HL-60 (cell line): ENCODE data around the gene C20orf96.

Source experiments
- DNase-seq, 2 experiments: peaks; one replicate each; pipeline ENCODE4 v3.0.0-alpha.2; 2010 to 2020; ENCODE audit warnings: low read depth in 1 of 2, low spot score in 1 of 2
- H3K27ac ChIP-seq: fragments of 250-450 bp; sonication (Bioruptor Pico); replicated peaks from 2 replicates; pipeline ENCODE4 v1.5.1; 2020; ENCODE audit warnings: mild to moderate bottlenecking, moderate library complexity
- H3K27me3 ChIP-seq: fragments of 250-450 bp; sonication (Bioruptor Pico); 2 replicates; pipeline ENCODE4 v1.5.1; 2021; ENCODE audit warnings: mild to moderate bottlenecking, moderate library complexity; ENCODE audit not compliant: insufficient read depth, poor library complexity, severe bottlenecking
- H3K4me3 ChIP-seq: replicated peaks from 2 replicates; pipeline ENCODE4 v1.5.1; 2011; ENCODE audit warnings: mild to moderate bottlenecking, control low read depth, low read length; ENCODE audit not compliant: insufficient read depth
- GABPA ChIP-seq: IDR thresholded peaks from 2 replicates; pipeline ENCODE4 v1.6.1; 2012; ENCODE audit warnings: low read depth
- POLR2AphosphoS5 ChIP-seq: IDR thresholded peaks from 2 replicates; pipeline ENCODE4 v1.6.1; 2012; ENCODE audit warnings: low read depth
- SPI1 ChIP-seq: IDR thresholded peaks from 2 replicates; pipeline ENCODE4 v1.6.1; 2012; ENCODE audit warnings: low read depth, mild to moderate bottlenecking, borderline replicate concordance
- TF ChIP-seq, protein P1 (sequence below): IDR thresholded peaks from one replicate; pipeline ENCODE4 v1.5.1; 2011; ENCODE audit warnings: low read length, control low read depth, inconsistent platforms; ENCODE audit not compliant: insufficient read depth
- TF ChIP-seq, protein P2 (sequence below): IDR thresholded peaks from 2 replicates; pipeline ENCODE4 v1.6.1; 2012; ENCODE audit warnings: low read depth; ENCODE audit not compliant: insufficient replicate concordance

Gene C20orf96

GRCh38 chr20:309306-309840 lies 18.8 kb upstream of the C20orf96 start:
- no peaks in the 10 kb centered on the region for H3K27me3 ChIP-seq
- no peak for DNase-seq
- no peak overlapping the region for H3K4me3 ChIP-seq
- H3K27ac ChIP-seq = no peak overlapping the region
- TF ChIP-seq POLR2AphosphoS5 (no peak), GABPA (no peak), SPI1 (no peak)
- TF ChIP-seq, protein P1, sequence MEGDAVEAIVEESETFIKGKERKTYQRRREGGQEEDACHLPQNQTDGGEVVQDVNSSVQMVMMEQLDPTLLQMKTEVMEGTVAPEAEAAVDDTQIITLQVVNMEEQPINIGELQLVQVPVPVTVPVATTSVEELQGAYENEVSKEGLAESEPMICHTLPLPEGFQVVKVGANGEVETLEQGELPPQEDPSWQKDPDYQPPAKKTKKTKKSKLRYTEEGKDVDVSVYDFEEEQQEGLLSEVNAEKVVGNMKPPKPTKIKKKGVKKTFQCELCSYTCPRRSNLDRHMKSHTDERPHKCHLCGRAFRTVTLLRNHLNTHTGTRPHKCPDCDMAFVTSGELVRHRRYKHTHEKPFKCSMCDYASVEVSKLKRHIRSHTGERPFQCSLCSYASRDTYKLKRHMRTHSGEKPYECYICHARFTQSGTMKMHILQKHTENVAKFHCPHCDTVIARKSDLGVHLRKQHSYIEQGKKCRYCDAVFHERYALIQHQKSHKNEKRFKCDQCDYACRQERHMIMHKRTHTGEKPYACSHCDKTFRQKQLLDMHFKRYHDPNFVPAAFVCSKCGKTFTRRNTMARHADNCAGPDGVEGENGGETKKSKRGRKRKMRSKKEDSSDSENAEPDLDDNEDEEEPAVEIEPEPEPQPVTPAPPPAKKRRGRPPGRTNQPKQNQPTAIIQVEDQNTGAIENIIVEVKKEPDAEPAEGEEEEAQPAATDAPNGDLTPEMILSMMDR = no peak
- TF ChIP-seq, protein P2, sequence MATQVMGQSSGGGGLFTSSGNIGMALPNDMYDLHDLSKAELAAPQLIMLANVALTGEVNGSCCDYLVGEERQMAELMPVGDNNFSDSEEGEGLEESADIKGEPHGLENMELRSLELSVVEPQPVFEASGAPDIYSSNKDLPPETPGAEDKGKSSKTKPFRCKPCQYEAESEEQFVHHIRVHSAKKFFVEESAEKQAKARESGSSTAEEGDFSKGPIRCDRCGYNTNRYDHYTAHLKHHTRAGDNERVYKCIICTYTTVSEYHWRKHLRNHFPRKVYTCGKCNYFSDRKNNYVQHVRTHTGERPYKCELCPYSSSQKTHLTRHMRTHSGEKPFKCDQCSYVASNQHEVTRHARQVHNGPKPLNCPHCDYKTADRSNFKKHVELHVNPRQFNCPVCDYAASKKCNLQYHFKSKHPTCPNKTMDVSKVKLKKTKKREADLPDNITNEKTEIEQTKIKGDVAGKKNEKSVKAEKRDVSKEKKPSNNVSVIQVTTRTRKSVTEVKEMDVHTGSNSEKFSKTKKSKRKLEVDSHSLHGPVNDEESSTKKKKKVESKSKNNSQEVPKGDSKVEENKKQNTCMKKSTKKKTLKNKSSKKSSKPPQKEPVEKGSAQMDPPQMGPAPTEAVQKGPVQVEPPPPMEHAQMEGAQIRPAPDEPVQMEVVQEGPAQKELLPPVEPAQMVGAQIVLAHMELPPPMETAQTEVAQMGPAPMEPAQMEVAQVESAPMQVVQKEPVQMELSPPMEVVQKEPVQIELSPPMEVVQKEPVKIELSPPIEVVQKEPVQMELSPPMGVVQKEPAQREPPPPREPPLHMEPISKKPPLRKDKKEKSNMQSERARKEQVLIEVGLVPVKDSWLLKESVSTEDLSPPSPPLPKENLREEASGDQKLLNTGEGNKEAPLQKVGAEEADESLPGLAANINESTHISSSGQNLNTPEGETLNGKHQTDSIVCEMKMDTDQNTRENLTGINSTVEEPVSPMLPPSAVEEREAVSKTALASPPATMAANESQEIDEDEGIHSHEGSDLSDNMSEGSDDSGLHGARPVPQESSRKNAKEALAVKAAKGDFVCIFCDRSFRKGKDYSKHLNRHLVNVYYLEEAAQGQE = no peak

GRCh38 chr20:308427-309038 lies 18.0 kb upstream of the C20orf96 start:
- no peak for DNase-seq
- H3K27ac ChIP-seq = no peak overlapping the region
- TF ChIP-seq POLR2AphosphoS5 = no peak
- TF ChIP-seq GABPA = no peak
- TF ChIP-seq, protein P1 = no peak
- TF ChIP-seq SPI1 = no peak
- TF ChIP-seq, protein P2 = no peak
- no peak overlapping the region for H3K4me3 ChIP-seq
- H3K27me3 ChIP-seq = no peaks in the 10 kb centered on the region

GRCh38 chr20:305745-306144 lies 15.2 kb upstream of the C20orf96 start:
- no peak for DNase-seq
- Histone ChIP-seq H3K27me3 (no peaks in the 10 kb centered on the region), H3K27ac (no peak overlapping the region), H3K4me3 (no peak overlapping the region)
- TF ChIP-seq SPI1 = no peak
- TF ChIP-seq GABPA = no peak

DNA sequence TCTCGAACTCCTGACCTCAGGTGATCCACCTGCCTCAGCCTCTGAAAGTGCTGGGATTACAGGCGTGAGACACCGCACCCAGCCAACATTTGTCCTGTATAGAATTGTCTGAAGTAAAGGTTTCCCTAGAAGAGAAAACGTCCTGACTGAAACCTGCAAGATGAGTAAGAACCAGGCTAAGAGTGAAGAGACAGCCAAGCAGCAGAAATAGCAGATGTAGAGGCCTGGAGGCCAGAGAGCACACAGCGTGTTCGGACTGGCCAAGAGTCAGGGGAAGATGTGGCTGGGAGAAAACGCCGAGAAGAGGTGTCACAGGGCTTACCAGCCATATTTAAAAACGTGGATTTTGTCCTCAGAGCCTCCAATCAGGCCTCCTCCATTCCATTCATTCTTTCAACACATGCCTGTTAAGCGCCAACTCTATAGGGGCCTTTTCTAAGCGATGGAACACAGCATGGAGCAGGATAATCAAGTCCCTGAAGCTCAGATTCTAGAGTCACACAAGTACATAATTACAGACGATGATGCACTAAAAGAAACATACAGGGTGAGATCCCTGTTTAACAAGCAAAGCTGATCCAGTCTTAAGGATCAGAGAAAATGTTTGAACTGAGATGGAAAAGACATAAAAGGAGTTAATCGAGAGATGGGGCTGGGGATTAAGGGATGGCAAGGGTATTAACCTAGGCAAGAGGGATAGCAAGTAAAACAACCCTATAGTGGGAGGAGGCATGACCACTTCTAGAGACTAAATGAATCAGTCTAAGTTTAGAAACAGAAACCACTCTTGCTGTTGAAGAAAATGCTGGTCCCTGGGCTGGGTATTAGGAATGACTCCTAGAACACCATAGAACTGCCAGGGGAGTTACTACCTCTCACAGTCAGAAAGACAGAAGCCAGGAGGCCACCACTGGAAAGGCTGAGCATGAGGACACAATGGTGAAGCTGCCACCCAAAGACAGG lies 11.6 kb upstream of the C20orf96 start:
- TF ChIP-seq, protein P1 = no peak
- TF ChIP-seq, protein P2 = no peak
- TF ChIP-seq GABPA = no peak
- TF ChIP-seq SPI1 = no peak
- TF ChIP-seq POLR2AphosphoS5 = no peak
- H3K4me3 ChIP-seq = no peak overlapping the region
- no peak overlapping the region for H3K27ac ChIP-seq
- no peak for DNase-seq
- H3K27me3 ChIP-seq = no peaks in the 10 kb centered on the region
